GM19324 (cell line): ENCODE data around the gene DENND6B.
"Not testable (repeated sequence)": the region's sequence is repeated elsewhere in the genome, so short reads cannot be mapped to it uniquely, and the experiment has no call there.

ENCODE experiments used
- ATAC-seq: cut with Tn5 transposase; IDR thresholded peaks from one replicate; pipeline ENCODE4 v1.9.1; 2021; ENCODE audit warnings: mild to moderate bottlenecking, moderate library complexity; ENCODE audit not compliant: unreplicated experiment, low FRiP score

The DENND6B gene, protein sequence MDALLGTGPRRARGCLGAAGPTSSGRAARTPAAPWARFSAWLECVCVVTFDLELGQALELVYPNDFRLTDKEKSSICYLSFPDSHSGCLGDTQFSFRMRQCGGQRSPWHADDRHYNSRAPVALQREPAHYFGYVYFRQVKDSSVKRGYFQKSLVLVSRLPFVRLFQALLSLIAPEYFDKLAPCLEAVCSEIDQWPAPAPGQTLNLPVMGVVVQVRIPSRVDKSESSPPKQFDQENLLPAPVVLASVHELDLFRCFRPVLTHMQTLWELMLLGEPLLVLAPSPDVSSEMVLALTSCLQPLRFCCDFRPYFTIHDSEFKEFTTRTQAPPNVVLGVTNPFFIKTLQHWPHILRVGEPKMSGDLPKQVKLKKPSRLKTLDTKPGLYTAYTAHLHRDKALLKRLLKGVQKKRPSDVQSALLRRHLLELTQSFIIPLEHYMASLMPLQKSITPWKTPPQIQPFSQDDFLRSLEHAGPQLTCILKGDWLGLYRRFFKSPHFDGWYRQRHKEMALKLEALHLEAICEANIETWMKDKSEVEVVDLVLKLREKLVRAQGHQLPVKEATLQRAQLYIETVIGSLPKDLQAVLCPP

GRCh38 chr22:50326956-50327710 is at the start of gene DENND6B:
Gene DENND6B, minus strand, starts transcription at chr22:50327012. Its CDS starts 24 bp downstream, at chr22:50326988.
- peak; percentile 90 for ATAC-seq

GRCh38 chr22:50376085-50376651 is 49.4 kb upstream of the DENND6B start:
- no peak for ATAC-seq

DNA sequence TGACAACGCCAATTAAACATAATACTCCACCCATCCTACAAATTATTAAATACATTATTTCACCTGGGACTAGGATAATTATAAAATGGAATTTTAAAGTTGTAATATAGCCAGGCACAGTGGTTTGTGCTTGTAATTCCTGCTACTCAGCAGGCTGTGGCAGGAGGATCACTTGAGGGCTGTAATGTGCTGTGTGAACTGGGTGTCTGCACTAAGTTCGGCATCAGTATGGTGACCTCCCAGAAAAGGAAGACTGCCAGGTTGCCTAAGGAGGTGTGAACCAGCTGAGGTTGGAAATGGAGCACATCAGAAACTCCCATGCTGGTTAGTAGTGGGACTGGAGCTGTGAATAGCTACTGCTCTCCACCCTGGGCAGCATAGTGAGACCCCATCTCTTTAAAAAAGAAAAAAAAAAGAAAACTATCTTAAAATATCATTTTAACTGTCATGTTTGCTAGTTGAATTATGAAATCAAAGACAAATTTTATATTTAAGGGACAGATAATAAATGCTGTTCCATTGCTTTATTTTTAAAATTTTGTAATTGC is 44.4 kb upstream of the DENND6B start:
- no peak for ATAC-seq

DNA sequence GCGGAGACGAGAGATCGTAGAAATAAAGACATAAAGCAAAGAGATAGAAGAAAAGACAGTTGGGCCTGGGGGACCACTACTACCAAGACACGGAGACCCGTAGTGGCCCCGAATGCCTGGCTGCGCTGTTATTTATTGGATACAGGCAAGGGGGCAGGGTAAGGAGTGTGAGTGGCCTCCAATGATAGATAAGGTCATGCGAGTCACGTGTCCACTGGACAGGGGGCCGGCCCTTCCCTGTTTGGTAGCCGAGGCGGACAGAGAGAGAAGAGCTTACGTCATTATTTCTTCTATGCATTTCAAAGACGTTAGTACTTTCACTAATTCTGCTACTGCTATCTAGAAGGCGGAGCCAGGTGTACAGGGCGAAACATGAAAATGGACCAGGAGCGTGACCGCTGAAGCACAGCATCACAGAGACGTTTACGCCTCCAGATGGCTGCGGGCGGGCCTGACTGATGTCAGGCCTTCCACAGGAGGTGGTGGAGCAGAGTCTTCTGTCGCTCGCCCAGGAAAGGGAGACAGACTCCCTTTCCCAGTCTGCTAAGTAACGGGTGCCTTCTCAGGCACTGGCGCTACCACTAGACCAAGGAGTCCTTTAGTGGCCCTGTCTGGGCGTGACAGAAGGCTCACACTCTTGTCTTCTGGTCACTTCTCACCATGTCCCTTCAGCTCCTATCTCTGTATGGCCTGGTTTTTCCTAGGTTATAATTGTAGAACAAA is 41.1 kb upstream of the DENND6B start:
- ATAC-seq = no peak

DNA sequence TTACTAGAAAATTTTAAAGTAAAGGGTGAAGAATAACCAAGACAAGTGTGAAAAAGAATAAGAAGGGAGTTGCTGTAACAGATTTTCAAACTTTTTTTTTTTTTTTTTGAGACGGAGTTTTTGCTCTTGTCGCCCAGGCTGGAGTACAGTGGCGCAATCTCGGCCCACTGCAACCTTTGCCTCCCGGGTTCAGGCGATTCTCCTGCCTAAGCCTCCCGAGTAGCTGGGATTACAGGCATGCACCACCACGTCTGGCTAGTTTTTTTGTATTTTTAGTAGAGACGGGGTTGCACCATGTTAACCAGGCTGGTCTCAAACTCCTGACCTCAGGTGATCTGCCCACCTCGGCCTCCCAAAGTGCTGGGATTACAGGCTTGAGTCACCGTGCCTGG is 37.0 kb upstream of the DENND6B start:
- not testable (repeated sequence) for ATAC-seq

DNA sequence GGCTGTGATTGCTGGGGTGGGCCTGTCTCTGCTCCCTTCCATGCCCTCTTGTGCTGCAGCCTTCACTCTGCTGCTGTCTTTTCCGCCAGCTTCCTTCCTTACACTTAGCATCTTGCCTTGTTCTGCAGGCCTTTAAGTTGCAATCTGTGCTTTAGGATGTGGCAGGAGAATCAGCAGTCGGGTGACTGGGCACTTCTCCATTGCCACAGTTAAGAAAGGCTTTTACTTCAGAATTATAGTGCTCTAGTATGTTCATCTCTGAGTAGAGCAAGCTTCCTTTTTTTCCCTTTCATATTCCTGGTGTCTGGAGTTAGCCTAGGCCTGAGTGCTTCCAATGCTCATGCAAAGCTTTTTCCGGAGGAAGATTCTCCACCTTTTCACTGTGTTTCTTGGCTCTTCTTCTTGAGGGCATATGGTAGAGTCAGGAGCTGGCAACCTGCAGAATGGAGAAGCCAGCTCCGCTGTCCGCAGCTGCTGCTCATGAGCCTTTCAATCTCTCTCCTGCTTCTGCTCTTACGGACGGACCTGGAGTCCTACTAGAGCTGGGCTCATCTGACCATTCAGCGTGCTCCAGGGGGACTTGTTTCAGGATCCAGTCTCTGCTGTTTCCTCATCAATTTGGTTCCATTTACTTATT is 36.5 kb upstream of the DENND6B start:
- no peak for ATAC-seq

GRCh38 chr22:50361688-50362087 is 34.9 kb upstream of the DENND6B start:
- ATAC-seq = no peak

DNA sequence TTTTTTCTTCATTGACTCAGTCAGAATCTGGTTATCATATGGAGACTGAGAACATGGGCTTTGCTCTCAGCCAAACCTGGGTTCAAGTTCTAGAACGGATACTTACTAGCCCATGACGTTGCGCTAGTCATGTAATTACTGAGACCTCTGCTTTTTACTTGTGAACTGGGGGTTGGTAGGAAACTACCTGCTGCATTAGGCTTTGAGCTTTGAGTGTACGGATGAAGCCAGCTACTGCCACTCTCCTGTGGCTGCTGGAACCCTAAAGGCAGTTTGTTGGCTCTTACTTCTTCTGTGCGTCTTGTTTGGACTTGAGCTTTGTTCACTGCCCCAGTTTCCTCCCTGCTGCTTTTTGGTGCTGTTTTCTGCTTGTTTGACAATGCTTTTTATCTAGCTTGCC is 34.4 kb upstream of the DENND6B start:
- no peak for ATAC-seq

- ATAC-seq = no peak
These were observed 33.8 kb upstream of the DENND6B start for GRCh38 chr22:50360578-50360977.

DNA sequence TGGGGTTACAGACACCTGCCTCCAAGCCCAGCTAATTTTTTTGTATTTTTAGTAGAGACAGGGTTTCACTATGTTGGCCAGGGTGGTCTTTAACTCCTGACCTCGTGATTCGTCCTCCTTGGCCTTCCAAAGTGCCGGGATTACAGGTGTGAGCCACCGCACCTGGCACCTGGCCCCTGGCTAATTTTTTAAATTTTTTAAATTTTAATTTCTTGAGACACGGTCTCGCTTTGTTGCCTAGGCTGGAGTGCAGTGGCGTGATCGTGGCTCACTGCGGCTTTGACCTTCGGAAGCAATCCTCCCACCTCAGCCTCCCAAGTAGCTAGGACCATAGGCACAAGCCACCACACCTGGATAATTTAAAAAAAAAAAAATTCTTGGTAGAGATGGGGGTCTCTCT is 30.9 kb upstream of the DENND6B start:
- no peak for ATAC-seq

GRCh38 chr22:50357222-50357621 is 30.4 kb upstream of the DENND6B start:
- no peak for ATAC-seq

DNA sequence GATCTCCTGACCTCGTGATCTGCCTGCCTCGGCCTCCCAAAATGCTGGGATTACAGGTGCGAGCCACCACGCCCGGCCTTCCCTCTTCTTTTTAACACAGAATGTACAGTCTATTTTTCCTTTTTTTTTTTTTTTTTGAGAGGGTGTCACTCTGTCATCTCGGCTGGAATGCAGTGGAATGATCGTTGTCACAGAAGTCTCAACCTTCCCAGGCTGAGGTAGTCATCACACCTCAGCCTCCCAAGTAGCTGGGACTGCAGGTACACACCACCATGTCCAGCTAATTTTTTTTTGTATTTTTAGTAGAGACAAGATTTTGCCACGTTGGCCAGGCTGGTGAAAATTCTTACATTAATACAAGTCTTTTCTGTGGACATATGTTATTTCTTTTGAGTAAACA is 29.4 kb upstream of the DENND6B start:
- no peak for ATAC-seq

GRCh38 chr22:50348058-50348457 is 21.2 kb upstream of the DENND6B start:
- no peak for ATAC-seq

- ATAC-seq = no peak
These were observed 20.3 kb upstream of the DENND6B start for GRCh38 chr22:50347157-50347556.

DNA sequence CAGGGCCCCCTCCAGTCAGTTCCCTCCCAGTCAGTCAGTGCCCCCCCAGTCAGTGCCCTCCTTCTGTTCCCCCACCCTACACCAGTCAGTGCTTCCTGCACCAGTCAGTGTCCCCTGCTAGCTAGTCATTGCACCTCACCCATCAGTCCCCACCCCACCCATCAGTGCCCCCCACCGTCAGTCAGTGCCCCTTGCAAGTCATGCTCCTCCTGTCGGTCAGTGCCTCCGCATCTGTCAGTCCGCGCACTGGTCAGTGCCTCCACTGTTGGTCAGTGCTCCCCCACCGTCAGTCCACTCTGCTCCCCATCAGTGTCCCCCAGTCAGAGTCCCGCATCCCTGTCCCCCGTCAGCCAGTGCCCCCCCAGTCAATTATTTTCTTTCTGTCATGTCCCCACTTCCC is 19.7 kb upstream of the DENND6B start:
- no peak for ATAC-seq

- ATAC-seq = no peak
These were observed 16.7 kb upstream of the DENND6B start for GRCh38 chr22:50343541-50343935.

DNA sequence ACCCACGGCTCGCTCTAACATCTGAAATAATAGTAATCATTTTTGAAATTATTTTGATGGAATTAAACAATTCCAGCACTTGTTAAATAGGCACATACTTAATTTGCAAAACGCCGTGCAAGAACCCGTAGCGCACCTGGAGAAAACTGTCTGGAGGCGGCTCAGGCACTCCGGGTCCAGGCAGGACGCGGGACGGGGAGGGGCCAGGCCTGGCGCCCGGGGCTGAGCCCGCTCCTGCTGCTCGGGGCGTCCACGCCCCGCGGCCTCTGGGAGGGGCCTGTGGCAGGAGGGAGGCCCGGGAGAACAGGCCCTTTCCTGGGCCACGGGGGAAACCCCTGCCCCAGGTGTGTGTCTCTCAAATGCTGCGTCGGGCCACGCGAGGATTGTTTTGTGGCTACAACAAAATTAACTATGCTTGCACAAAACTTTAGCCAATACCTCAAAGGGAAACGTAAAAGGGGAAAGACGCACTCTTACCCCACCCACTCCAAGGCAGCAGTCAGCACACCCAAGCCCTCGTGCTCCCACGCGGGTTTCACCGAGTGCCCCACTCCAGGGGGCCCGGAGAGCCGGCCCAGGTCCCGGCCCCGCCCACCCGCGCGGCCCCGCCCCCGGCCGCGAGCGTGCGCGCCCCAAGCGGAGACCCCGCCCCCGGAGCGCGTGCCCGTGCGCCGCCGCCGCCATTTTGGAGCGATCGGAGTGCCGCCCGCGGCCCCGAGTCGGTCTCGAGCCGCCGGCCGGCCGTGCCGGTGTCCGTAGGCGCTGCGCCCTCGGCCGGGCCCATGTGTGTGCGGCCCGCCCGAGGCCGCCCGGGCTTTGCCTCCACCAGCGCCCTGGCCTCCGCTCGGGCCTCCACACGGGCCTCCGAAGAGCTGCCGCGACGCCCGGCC is 16.1 kb upstream of the DENND6B start, which contains the start of gene PPP6R2:
Gene PPP6R2 (plus strand): TSS at position 677 of the 890 bp plus-strand sequence. CDS start 50,582 bp downstream, outside the sequence.
- ATAC-seq = peak; percentile 86

- peak; percentile 47 for ATAC-seq
These were observed 15.3 kb upstream of the DENND6B start for GRCh38 chr22:50341977-50342650.
